ENCODE results near the gene NOL7.

- TF ChIP-seq PATZ1 (CRISPR knock-in tag; IDR thresholded peaks at IDR 0.05; ENCODE audit: borderline replicate concordance) (no peak), TCF4 (CRISPR knock-in tag; IDR thresholded peaks at IDR 0.05; ENCODE audit: borderline replicate concordance) (no peak), CSRNP3 (CRISPR knock-in tag; IDR thresholded peaks at IDR 0.05) (no peak), SNAI2 (CRISPR knock-in tag; IDR thresholded peaks at IDR 0.05) (no peak)
These were observed 22.0 kb upstream of the NOL7 start for GRCh38 chr6:13593103-13593502.

All from SK-N-SH treated with all-trans-retinoic acid at 6 μM for 48 hours (cell line).